ENCODE data around the gene SH3RF3.

SH3RF3 gene

GRCh38 chr2:109339519-109339966 is 210.5 kb downstream of the SH3RF3 start:
- H3K18ac ChIP-seq (ENCODE audit: low read depth in 1 of 2, low read length in 2 of 2): peak overlapping the region; percentile 89 to 90
- no peaks in the 10 kb centered on the region for H3K36me3 ChIP-seq (ENCODE audit: control insufficient read depth in 1 of 2, insufficient read depth in 2 of 2, low read depth in 1 of 2, low read length in 2 of 2)
- peak overlapping the region; percentile 81 for H4K91ac ChIP-seq (ENCODE audit: low read length)
- H3K27ac ChIP-seq (ENCODE audit: low read length, poor library complexity, severe bottlenecking): no peak overlapping the region
- H3K9ac ChIP-seq (ENCODE audit: low read length): no peak overlapping the region
- WGBS: 51% methylated on average over 4 of the region's 6 CpGs
- H3K79me1 ChIP-seq (replicated peaks; ENCODE audit: low read length, poor library complexity, severe bottlenecking): peaks cover 26% of the 10 kb centered on the region
- H3K4ac ChIP-seq (ENCODE audit: low read depth in 1 of 2, low read length in 2 of 2): peak overlapping the region; percentile 42 to 62
- H4K8ac ChIP-seq (ENCODE audit: low read length): peak overlapping the region; percentile 93
- no peaks in the 10 kb centered on the region for H3K27me3 ChIP-seq (ENCODE audit: control insufficient read depth in 1 of 2, insufficient read depth in 1 of 2, low read length in 2 of 2)
- H3K4me3 ChIP-seq (ENCODE audit: insufficient read depth in 1 of 2, low read depth in 1 of 2, low read length in 2 of 2): no peak overlapping the region
- no peak overlapping the region for H2AFZ ChIP-seq (ENCODE audit: low read depth, low read length)
- H3K14ac ChIP-seq (ENCODE audit: low read length in 2 of 2): no peak overlapping the region
- no peaks in the 10 kb centered on the region for H3K9me3 ChIP-seq (ENCODE audit: control insufficient read depth, low read length)
- peak; percentile 82 for DNase-seq
- H2AK5ac ChIP-seq (ENCODE audit: low read length, severe bottlenecking): peak overlapping the region; percentile 78
- H3K4me1 ChIP-seq (ENCODE audit: control insufficient read depth, insufficient read depth, low read depth, low read length): peaks cover 28% of the 10 kb centered on the region
- H3K23ac ChIP-seq (ENCODE audit: low read length in 2 of 2): no peak overlapping the region
- H2BK120ac ChIP-seq (ENCODE audit: low read depth, low read length): peak overlapping the region; percentile 64
- peak overlapping the region; percentile 57 to 96 for H2BK12ac ChIP-seq (ENCODE audit: low read length in 2 of 2)
- no peak overlapping the region for H2BK15ac ChIP-seq (ENCODE audit: low read depth, poor library complexity, severe bottlenecking)
- no peak overlapping the region for H2BK5ac ChIP-seq (ENCODE audit: low read depth, low read length, poor library complexity, severe bottlenecking)
- no peak overlapping the region for H3K4me2 ChIP-seq (ENCODE audit: low read length, poor library complexity, severe bottlenecking)

- no peak overlapping the region for H3K23ac ChIP-seq (ENCODE audit: low read length in 2 of 2)
- H3K14ac ChIP-seq (ENCODE audit: low read length in 2 of 2): no peak overlapping the region
- peak overlapping the region; percentile 20 for H4K91ac ChIP-seq (ENCODE audit: low read length)
- no peak overlapping the region for H3K4me3 ChIP-seq (ENCODE audit: insufficient read depth in 1 of 2, low read depth in 1 of 2, low read length in 2 of 2)
- H3K4ac ChIP-seq (ENCODE audit: low read depth in 1 of 2, low read length in 2 of 2): peak overlapping the region in 1 of 2 experiments; percentile 55
- no peak overlapping the region for H3K4me2 ChIP-seq (ENCODE audit: low read length, poor library complexity, severe bottlenecking)
- no peak overlapping the region for H2BK120ac ChIP-seq (ENCODE audit: low read depth, low read length)
- no peak overlapping the region for H2AFZ ChIP-seq (ENCODE audit: low read depth, low read length)
- H2AK5ac ChIP-seq (ENCODE audit: low read length, severe bottlenecking): no peak overlapping the region
- no peaks in the 10 kb centered on the region for H3K36me3 ChIP-seq (ENCODE audit: control insufficient read depth in 1 of 2, insufficient read depth in 2 of 2, low read depth in 1 of 2, low read length in 2 of 2)
- DNase-seq: no peak
- H3K18ac ChIP-seq (ENCODE audit: low read depth in 1 of 2, low read length in 2 of 2): peak overlapping the region; percentile 29 to 65
- 92% methylated on average over 4 of the region's 4 CpGs for WGBS
- H2BK15ac ChIP-seq (ENCODE audit: low read depth, poor library complexity, severe bottlenecking): no peak overlapping the region
- H3K4me1 ChIP-seq (ENCODE audit: control insufficient read depth, insufficient read depth, low read depth, low read length): peaks cover 22% of the 10 kb centered on the region
- H4K8ac ChIP-seq (ENCODE audit: low read length): peak overlapping the region; percentile 5
- H3K9ac ChIP-seq (ENCODE audit: low read length): no peak overlapping the region
- H3K9me3 ChIP-seq (ENCODE audit: control insufficient read depth, low read length): no peaks in the 10 kb centered on the region
- peaks cover 24% of the 10 kb centered on the region for H3K79me1 ChIP-seq (replicated peaks; ENCODE audit: low read length, poor library complexity, severe bottlenecking)
- H3K27ac ChIP-seq (ENCODE audit: low read length, poor library complexity, severe bottlenecking): no peak overlapping the region
- H3K27me3 ChIP-seq (ENCODE audit: control insufficient read depth in 1 of 2, insufficient read depth in 1 of 2, low read length in 2 of 2): no peaks in the 10 kb centered on the region
- peak overlapping the region; percentile 27 to 84 for H2BK12ac ChIP-seq (ENCODE audit: low read length in 2 of 2)
- H2BK5ac ChIP-seq (ENCODE audit: low read depth, low read length, poor library complexity, severe bottlenecking): no peak overlapping the region
These were observed 211.4 kb downstream of the SH3RF3 start for GRCh38 chr2:109340381-109340780.

GRCh38 chr2:109341355-109342255 is 212.6 kb downstream of the SH3RF3 start:
- H2BK12ac ChIP-seq (ENCODE audit: low read length in 2 of 2): no peak overlapping the region

GRCh38 chr2:109342256-109342850 is 213.3 kb downstream of the SH3RF3 start:
- Histone ChIP-seq H2AFZ (ENCODE audit: low read depth, low read length) (no peak overlapping the region), H3K14ac (ENCODE audit: low read length in 2 of 2) (no peak overlapping the region), H2BK15ac (ENCODE audit: low read depth, poor library complexity, severe bottlenecking) (no peak overlapping the region), H2BK120ac (ENCODE audit: low read depth, low read length) (no peak overlapping the region), H3K23ac (ENCODE audit: low read length in 2 of 2) (no peak overlapping the region), H3K27ac (ENCODE audit: low read length, poor library complexity, severe bottlenecking) (no peak overlapping the region), H3K27me3 (ENCODE audit: control insufficient read depth in 1 of 2, insufficient read depth in 1 of 2, low read length in 2 of 2) (no peaks in the 10 kb centered on the region), H3K4me2 (ENCODE audit: low read length, poor library complexity, severe bottlenecking) (no peak overlapping the region), H4K8ac (ENCODE audit: low read length) (peak overlapping the region; percentile 3), H3K9me3 (ENCODE audit: control insufficient read depth, low read length) (no peaks in the 10 kb centered on the region), H3K4me3 (ENCODE audit: insufficient read depth in 1 of 2, low read depth in 1 of 2, low read length in 2 of 2) (no peak overlapping the region), H3K9ac (ENCODE audit: low read length) (no peak overlapping the region), H3K79me1 (replicated peaks; ENCODE audit: low read length, poor library complexity, severe bottlenecking) (peaks cover 26% of the 10 kb centered on the region), H3K18ac (ENCODE audit: low read depth in 1 of 2, low read length in 2 of 2) (no peak overlapping the region), H2BK5ac (ENCODE audit: low read depth, low read length, poor library complexity, severe bottlenecking) (no peak overlapping the region), H2BK12ac (ENCODE audit: low read length in 2 of 2) (no peak overlapping the region), H3K36me3 (ENCODE audit: control insufficient read depth in 1 of 2, insufficient read depth in 2 of 2, low read depth in 1 of 2, low read length in 2 of 2) (no peaks in the 10 kb centered on the region), H3K4me1 (ENCODE audit: control insufficient read depth, insufficient read depth, low read depth, low read length) (peaks cover 17% of the 10 kb centered on the region), H3K4ac (ENCODE audit: low read depth in 1 of 2, low read length in 2 of 2) (no peak overlapping the region), H2AK5ac (ENCODE audit: low read length, severe bottlenecking) (no peak overlapping the region), H4K91ac (ENCODE audit: low read length) (no peak overlapping the region)
- 95% methylated on average over 18 of the region's 18 CpGs for WGBS
- DNase-seq: no peak

More at GRCh38 chr2:109341355-109342255, 212.6 kb downstream of the SH3RF3 start:
- no peak overlapping the region for H3K18ac ChIP-seq (ENCODE audit: low read depth in 1 of 2, low read length in 2 of 2)
- no peak overlapping the region for H3K4me2 ChIP-seq (ENCODE audit: low read length, poor library complexity, severe bottlenecking)
- H3K14ac ChIP-seq (ENCODE audit: low read length in 2 of 2): no peak overlapping the region
- H2AK5ac ChIP-seq (ENCODE audit: low read length, severe bottlenecking): no peak overlapping the region
- no peak overlapping the region for H2BK5ac ChIP-seq (ENCODE audit: low read depth, low read length, poor library complexity, severe bottlenecking)
- H3K23ac ChIP-seq (ENCODE audit: low read length in 2 of 2): no peak overlapping the region
- H3K4ac ChIP-seq (ENCODE audit: low read depth in 1 of 2, low read length in 2 of 2): no peak overlapping the region
- no peak overlapping the region for H4K8ac ChIP-seq (ENCODE audit: low read length)
- 82% methylated on average over 7 of the region's 7 CpGs for WGBS
- H2BK15ac ChIP-seq (ENCODE audit: low read depth, poor library complexity, severe bottlenecking): no peak overlapping the region
- H3K27ac ChIP-seq (ENCODE audit: low read length, poor library complexity, severe bottlenecking): no peak overlapping the region
- H3K4me3 ChIP-seq (ENCODE audit: insufficient read depth in 1 of 2, low read depth in 1 of 2, low read length in 2 of 2): no peak overlapping the region
- H3K4me1 ChIP-seq (ENCODE audit: control insufficient read depth, insufficient read depth, low read depth, low read length): peaks cover 19% of the 10 kb centered on the region
- H3K79me1 ChIP-seq (replicated peaks; ENCODE audit: low read length, poor library complexity, severe bottlenecking): peaks cover 24% of the 10 kb centered on the region
- H2BK120ac ChIP-seq (ENCODE audit: low read depth, low read length): no peak overlapping the region
- no peak overlapping the region for H2AFZ ChIP-seq (ENCODE audit: low read depth, low read length)
- H3K9me3 ChIP-seq (ENCODE audit: control insufficient read depth, low read length): no peaks in the 10 kb centered on the region
- no peak overlapping the region for H4K91ac ChIP-seq (ENCODE audit: low read length)
- no peaks in the 10 kb centered on the region for H3K36me3 ChIP-seq (ENCODE audit: control insufficient read depth in 1 of 2, insufficient read depth in 2 of 2, low read depth in 1 of 2, low read length in 2 of 2)
- H3K27me3 ChIP-seq (ENCODE audit: control insufficient read depth in 1 of 2, insufficient read depth in 1 of 2, low read length in 2 of 2): no peaks in the 10 kb centered on the region
- H3K9ac ChIP-seq (ENCODE audit: low read length): no peak overlapping the region
- DNase-seq: no peak

Data from mesenchymal stem cell (in vitro differentiated cells and primary cell).